GM19438 (cell line): ENCODE measurements around the gene GDE1.

ENCODE experiments used
- ATAC-seq: cut with Tn5 transposase; IDR thresholded peaks from one replicate; pipeline ENCODE4 v1.9.1; 2021; ENCODE audit warnings: low read depth; ENCODE audit not compliant: unreplicated experiment

The GDE1 gene

GRCh38 chr16:19497176-19497575, 24.7 kb downstream of the GDE1 start:
- no peak for ATAC-seq

- no peak for ATAC-seq
These were observed 31.3 kb downstream of the GDE1 start for GRCh38 chr16:19490619-19491018.

- ATAC-seq, result no peak
These were observed 33.7 kb downstream of the GDE1 start for GRCh38 chr16:19488213-19488640.

GRCh38 chr16:19486750-19487325, 35.1 kb downstream of the GDE1 start:
- no peak for ATAC-seq

- ATAC-seq, result no peak
These were observed 35.8 kb downstream of the GDE1 start for GRCh38 chr16:19486051-19486450.

- ATAC-seq, result no peak
These were observed 36.3 kb downstream of the GDE1 start for GRCh38 chr16:19485611-19486010.

- ATAC-seq, result no peak
These were observed 37.8 kb downstream of the GDE1 start for GRCh38 chr16:19484096-19484495.

GRCh38 chr16:19482291-19482690, 39.6 kb downstream of the GDE1 start:
- ATAC-seq, result no peak

- ATAC-seq, result no peak
These were observed 40.1 kb downstream of the GDE1 start for GRCh38 chr16:19481769-19482168.

GRCh38 chr16:19481296-19481695, 40.6 kb downstream of the GDE1 start:
- no peak for ATAC-seq

- ATAC-seq, result no peak
These were observed 42.6 kb downstream of the GDE1 start for GRCh38 chr16:19479302-19479721.

- ATAC-seq, result no peak
These were observed 43.4 kb downstream of the GDE1 start for GRCh38 chr16:19478505-19478904.

GRCh38 chr16:19474617-19475016, 47.3 kb downstream of the GDE1 start:
- ATAC-seq, result no peak

- no peak for ATAC-seq
These were observed 49.4 kb downstream of the GDE1 start for GRCh38 chr16:19472482-19472881.

GRCh38 chr16:19468300-19468699, 53.6 kb downstream of the GDE1 start:
- no peak for ATAC-seq

GRCh38 chr16:19463468-19464315, 58.2 kb downstream of the GDE1 start:
- no peak for ATAC-seq

- no peak for ATAC-seq
These were observed 61.5 kb downstream of the GDE1 start for GRCh38 chr16:19460397-19460796.

- no peak for ATAC-seq
These were observed 63.0 kb downstream of the GDE1 start for GRCh38 chr16:19458722-19459379.
